Astrocyte (in vitro differentiated cells and primary cell): Measurements from ENCODE around the gene HSFX4. TPM values are rescaled to one million over a fixed set of nuclear protein-coding genes. Genes with fewer than 3 reads are reported as not detected.

Experiments
- DNase-seq: peaks from one replicate; pipeline ENCODE4 v3.0.0-alpha.2; 2010; ENCODE audit warnings: low read depth
- FAIRE-seq: peaks from 2 replicates; lab custom pipeline; 2011; peaks lifted over from hg19 to GRCh38; lab: Jason Lieb, UNC
- H2AFZ ChIP-seq: 2 replicates; pipeline ENCODE4 v1.6.0; 2012; ENCODE audit warnings: low read depth, low read length, inconsistent platforms
- H3K27ac ChIP-seq: 2 replicates; pipeline ENCODE4 v1.5.1; 2011; ENCODE audit warnings: low read depth, low read length, inconsistent platforms
- H3K27me3 ChIP-seq: 2 replicates; pipeline ENCODE4 v1.6.0; 2011; ENCODE audit warnings: low read length, inconsistent platforms; ENCODE audit not compliant: insufficient read depth
- H3K36me3 ChIP-seq: 2 replicates; pipeline ENCODE4 v1.5.1; 2011; ENCODE audit warnings: low read length, inconsistent platforms; ENCODE audit not compliant: insufficient read depth
- H3K4me1 ChIP-seq: 2 replicates; pipeline ENCODE4 v1.5.1; 2011; ENCODE audit warnings: low read length, inconsistent platforms; ENCODE audit not compliant: insufficient read depth
- H3K4me2 ChIP-seq: 2 replicates; pipeline ENCODE4 v1.6.0; 2012; ENCODE audit warnings: low read length, inconsistent platforms
- H3K4me3 ChIP-seq: 2 replicates; pipeline ENCODE4 v1.5.1; 2011; ENCODE audit warnings: low read depth, mild to moderate bottlenecking, low read length, inconsistent platforms; ENCODE audit not compliant: insufficient read depth
- H3K79me2 ChIP-seq: 2 replicates; pipeline ENCODE4 v1.6.0; 2012; ENCODE audit warnings: mild to moderate bottlenecking, low read length, inconsistent platforms; ENCODE audit not compliant: insufficient read depth
- H3K9ac ChIP-seq: 2 replicates; pipeline ENCODE4 v1.6.0; 2012; ENCODE audit warnings: mild to moderate bottlenecking, low read length, inconsistent platforms
- H3K9me3 ChIP-seq: 2 replicates; pipeline ENCODE4 v1.5.1; 2012; ENCODE audit warnings: low read depth, mild to moderate bottlenecking, low read length, inconsistent platforms; ENCODE audit not compliant: insufficient read depth
- H4K20me1 ChIP-seq: 2 replicates; pipeline ENCODE4 v1.6.0; 2012; ENCODE audit warnings: low read length, inconsistent platforms; ENCODE audit not compliant: insufficient read depth
- H3K27ac Mint-ChIP-seq: one replicate; pipeline ENCODE4 v1.8.0; 2021; ENCODE audit warnings: mild to moderate bottlenecking, mixed read lengths; ENCODE audit not compliant: unreplicated experiment
- H3K27me3 Mint-ChIP-seq: one replicate; pipeline ENCODE4 v1.8.0; 2021; ENCODE audit warnings: low read depth, mixed read lengths; ENCODE audit not compliant: unreplicated experiment
- H3K36me3 Mint-ChIP-seq: one replicate; pipeline ENCODE4 v1.8.0; 2021; ENCODE audit warnings: low read depth, mixed read lengths; ENCODE audit not compliant: unreplicated experiment
- H3K4me1 Mint-ChIP-seq: one replicate; pipeline ENCODE4 v1.8.0; 2021; ENCODE audit warnings: low read depth, mixed read lengths; ENCODE audit not compliant: unreplicated experiment
- H3K4me3 Mint-ChIP-seq: one replicate; pipeline ENCODE4 v1.8.0; 2021; ENCODE audit warnings: mild to moderate bottlenecking, moderate library complexity, mixed read lengths; ENCODE audit not compliant: unreplicated experiment
- H3K9me3 Mint-ChIP-seq: one replicate; pipeline ENCODE4 v1.8.0; 2021; ENCODE audit warnings: mild to moderate bottlenecking, mixed read lengths; ENCODE audit not compliant: unreplicated experiment
- CTCF ChIP-seq: IDR thresholded peaks from 2 replicates; pipeline ENCODE4 v1.5.1; 2011; ENCODE audit warnings: low read depth, mild to moderate bottlenecking, inconsistent platforms, low read length, moderate library complexity; ENCODE audit not compliant: insufficient read depth
- EZH2 ChIP-seq: IDR thresholded peaks from 2 replicates; pipeline ENCODE4 v1.6.1; 2012; ENCODE audit warnings: mild to moderate bottlenecking, low read length, inconsistent platforms; ENCODE audit not compliant: insufficient read depth
- total RNA-seq: library from RNA; stranded (reverse); gene quantifications from 2 replicates; pipeline ENCODE4 v1.2.1, GENCODE V29; 2021

Gene HSFX4
- total RNA-seq, 1 donor from 2014 or later: not detected

DNA sequence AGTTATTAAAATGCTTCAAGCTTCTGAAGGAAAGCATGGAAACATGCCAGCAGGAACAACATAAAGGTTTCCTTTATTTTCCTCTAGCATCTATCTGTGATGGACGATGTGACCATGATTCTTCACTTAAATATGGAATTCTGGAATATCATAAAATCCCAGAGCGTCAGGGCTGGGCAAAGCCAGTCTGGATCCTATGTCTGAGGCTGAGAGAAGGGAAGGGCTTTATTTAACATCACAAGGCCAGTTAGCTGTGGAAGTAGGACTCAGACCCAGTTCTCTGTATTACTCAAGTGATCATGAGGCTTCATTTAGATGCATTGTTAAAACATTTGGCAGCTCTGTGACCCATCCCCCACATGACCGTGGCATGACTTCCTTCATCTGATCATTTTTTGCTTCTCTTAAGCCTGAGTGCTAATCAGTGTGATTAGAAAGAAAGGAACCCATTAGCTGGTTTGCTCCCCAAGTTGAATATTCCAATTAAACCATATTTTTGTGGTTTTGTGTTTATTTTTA is 49.8 kb downstream of the HSFX4 start:
- H3K9me3 Mint-ChIP-seq: no peaks in the 10 kb centered on the region
- no peak overlapping the region for H3K27ac ChIP-seq
- H3K4me3 ChIP-seq: no peak overlapping the region
- no peak overlapping the region for H2AFZ ChIP-seq
- no peak for TF ChIP-seq CTCF
- no peak for TF ChIP-seq EZH2
- no peaks in the 10 kb centered on the region for H3K27me3 Mint-ChIP-seq
- H3K9me3 ChIP-seq: no peaks in the 10 kb centered on the region
- H3K36me3 ChIP-seq: no peaks in the 10 kb centered on the region
- H3K4me1 Mint-ChIP-seq: peaks cover 4% of the 10 kb centered on the region
- H3K36me3 Mint-ChIP-seq: no peaks in the 10 kb centered on the region
- DNase-seq: no peak
- no peak overlapping the region for H3K4me2 ChIP-seq
- no peak for FAIRE-seq
- no peak overlapping the region for H3K4me3 Mint-ChIP-seq
- H3K27me3 ChIP-seq: no peaks in the 10 kb centered on the region
- H3K79me2 ChIP-seq: no peaks in the 10 kb centered on the region
- H3K4me1 ChIP-seq: no peaks in the 10 kb centered on the region
- no peak overlapping the region for H3K9ac ChIP-seq
- no peaks in the 10 kb centered on the region for H4K20me1 ChIP-seq
- no peak overlapping the region for H3K27ac Mint-ChIP-seq

Other genes starting within 250 kb of the HSFX4 start
- gene MAGEA11, start 217.5 kb upstream of the HSFX4 start, total RNA-seq: not detected in 2 replicates
- gene HSFX1, start 155.5 kb upstream of the HSFX4 start, total RNA-seq: 0.75 and 1.5 TPM in 2 replicates
- gene MAGEA9, start 147.6 kb upstream of the HSFX4 start, total RNA-seq: not detected in 2 replicates
- not detected in 2 replicates for gene MAGEA8, start 48.4 kb upstream of the HSFX4 start, total RNA-seq
- 36.4 and 42.4 TPM in 2 replicates for gene EOLA2, start 8.9 kb downstream of the HSFX4 start, total RNA-seq